ENCODE data around the gene MZF1.

DNA sequence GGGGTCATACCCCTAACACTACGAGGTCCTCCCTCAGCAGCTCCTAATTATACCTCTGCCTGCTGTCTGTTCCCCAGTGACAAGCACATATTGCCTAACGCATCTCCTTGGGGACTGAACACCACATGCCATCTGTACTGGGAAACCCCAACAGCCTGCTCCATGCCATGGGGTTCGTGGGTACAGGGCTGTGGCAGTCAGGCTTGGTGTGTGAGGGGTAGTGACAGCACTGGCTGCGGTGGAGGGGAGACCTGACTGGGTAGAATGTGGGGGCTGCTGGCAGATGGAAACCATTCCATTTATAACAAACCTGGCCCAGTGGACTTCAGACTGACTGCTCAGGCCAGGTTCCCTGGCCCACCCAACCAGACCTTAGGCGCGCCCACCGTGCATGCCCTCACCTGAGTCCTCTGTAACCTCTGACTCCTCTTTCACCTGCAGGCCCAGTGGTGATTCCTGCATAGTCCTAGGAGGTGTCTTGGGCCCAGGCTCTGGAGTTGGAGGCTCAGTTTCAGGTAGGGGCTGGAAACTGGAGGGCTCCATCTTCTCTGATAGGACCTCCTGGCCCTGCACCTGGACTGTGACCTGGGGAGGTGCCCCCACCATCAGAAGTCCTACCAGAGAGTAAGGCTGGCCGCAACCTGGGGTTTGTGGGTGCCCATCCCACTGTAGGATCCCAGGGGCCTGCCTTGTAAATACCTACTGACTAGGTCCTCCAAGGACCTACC is 3.0 kb downstream of the MZF1 start:
- TF ChIP-seq CBX5 (IDR thresholded peaks at IDR 0.05; ENCODE audit: low read depth) (no peak), MXI1 (IDR thresholded peaks at IDR 0.05; ENCODE audit: low read depth, low read length) (no peak), POLR2A (IDR thresholded peaks at IDR 0.05; ENCODE audit: low read depth, low read length) (0 out of 2 replicates have a peak, but pooled peaks have one; percentile 7), SMARCA5 (IDR thresholded peaks at IDR 0.05) (no peak), CREM (IDR thresholded peaks at IDR 0.05; ENCODE audit: low read depth) (no peak), CTCF (IDR thresholded peaks at IDR 0.05 in 2 of 3, conservative IDR thresholded peaks at IDR 0.05 in 1 of 3; ENCODE audit: control insufficient read depth in 2 of 3, extremely low read depth in 1 of 3, insufficient read depth in 1 of 3, low read depth in 3 of 3, low read length in 3 of 3) (no peak), KDM1A (IDR thresholded peaks at IDR 0.05; ENCODE audit: borderline replicate concordance) (no peak), CEBPZ (IDR thresholded peaks at IDR 0.05; ENCODE audit: low read depth, low read length) (no peak), TCF3 (IDR thresholded peaks at IDR 0.05; ENCODE audit: borderline replicate concordance, insufficient read depth, low read depth, low read length) (no peak), MEF2B (IDR thresholded peaks at IDR 0.05; ENCODE audit: partially characterized antibody, poor library complexity, severe bottlenecking) (no peak), TAF1 (IDR thresholded peaks at IDR 0.05; ENCODE audit: borderline replicate concordance, low read depth, low read length) (no peak)
